Liver (tissue), 9 donors: ENCODE results near the gene DIP2C. TPM values are rescaled to one million over a fixed set of nuclear protein-coding genes. Genes with fewer than 3 reads are reported as not detected.

Experiments
- DNase-seq: peaks from one replicate; pipeline ENCODE4 v3.0.0-alpha.2; 2017; ENCODE audit warnings: low spot score
- H3K27ac ChIP-seq, 2 donors: one replicate each; pipeline ENCODE4 v1.7.0; 2013; ENCODE audit warnings: inconsistent platforms in 2 of 2, low read length in 2 of 2, control low read depth in 1 of 2, low read depth in 1 of 2, mild to moderate bottlenecking in 1 of 2
- H3K27me3 ChIP-seq, 4 donors: one replicate each; pipeline versions ENCODE4 v1.6.1 to v1.7.0; 2013; ENCODE audit warnings: low read length in 3 of 4, inconsistent platforms in 1 of 4, mild to moderate bottlenecking in 1 of 4, moderate library complexity in 1 of 4; ENCODE audit not compliant: control insufficient read depth in 4 of 4, insufficient read depth in 4 of 4
- H3K36me3 ChIP-seq, 4 donors: one replicate each; pipeline versions ENCODE4 v1.6.1 to v1.7.0; 2013; ENCODE audit warnings: low read length in 3 of 4, mild to moderate bottlenecking in 3 of 4, low read depth in 1 of 4, moderate library complexity in 1 of 4; ENCODE audit not compliant: control insufficient read depth in 4 of 4, insufficient read depth in 3 of 4
- H3K4me1 ChIP-seq, 4 donors: one replicate each; pipeline versions ENCODE4 v1.6.1 to v1.7.0; 2013; ENCODE audit warnings: low read length in 3 of 4, mild to moderate bottlenecking in 3 of 4, moderate library complexity in 1 of 4; ENCODE audit not compliant: control insufficient read depth in 4 of 4, insufficient read depth in 4 of 4
- H3K4me3 ChIP-seq, 3 donors: one replicate each; pipeline versions ENCODE4 v1.6.1 to v1.7.0; 2013; ENCODE audit warnings: low read length in 3 of 3, control low read depth in 1 of 3, low read depth in 1 of 3, mild to moderate bottlenecking in 1 of 3
- H3K9ac ChIP-seq, 2 donors: one replicate each; pipeline ENCODE4 v1.7.0; 2013; ENCODE audit warnings: low read length in 2 of 2, mild to moderate bottlenecking in 2 of 2, moderate library complexity in 2 of 2, control low read depth in 1 of 2, low read depth in 1 of 2
- H3K9me3 ChIP-seq, 4 donors: one replicate each; pipeline versions ENCODE4 v1.6.1 to v1.7.0; 2013; ENCODE audit warnings: low read length in 3 of 4; ENCODE audit not compliant: control insufficient read depth in 4 of 4
- EGR1 ChIP-seq, 2 donors: IDR thresholded peaks; 2 replicates each; pipeline ENCODE4 v1.6.1; 2016 to 2018; ENCODE audit warnings: antibody characterized with exemption in 2 of 2, low read depth in 2 of 2
- FOXA2 ChIP-seq: IDR thresholded peaks from 2 replicates; pipeline ENCODE4 v1.6.1; 2016; ENCODE audit warnings: antibody characterized with exemption
- HNF4A ChIP-seq, 2 donors: conservative IDR thresholded peaks; 2 replicates each; pipeline ENCODE4 v1.6.1; 2016; ENCODE audit warnings: antibody characterized with exemption in 2 of 2, mild to moderate bottlenecking in 2 of 2
- HNF4G ChIP-seq: IDR thresholded peaks from 2 replicates; pipeline ENCODE4 v1.6.1; 2016; ENCODE audit warnings: antibody characterized with exemption
- JUND ChIP-seq, 2 donors: IDR thresholded peaks; 2 replicates each; pipeline ENCODE4 v1.6.1; 2016; ENCODE audit warnings: antibody characterized with exemption in 2 of 2
- NR2F2 ChIP-seq: IDR thresholded peaks from 2 replicates; pipeline ENCODE4 v1.6.1; 2016; ENCODE audit warnings: antibody characterized with exemption
- RAD21 ChIP-seq, 2 donors: IDR thresholded peaks; 2 replicates each; pipeline ENCODE4 v1.6.1; 2016; ENCODE audit warnings: antibody characterized with exemption in 2 of 2, mild to moderate bottlenecking in 2 of 2
- RXRA ChIP-seq, 2 donors: IDR thresholded peaks; 2 replicates each; pipeline ENCODE4 v1.6.1; 2017 to 2018; ENCODE audit warnings: antibody characterized with exemption in 2 of 2, mild to moderate bottlenecking in 1 of 2
- SP1 ChIP-seq: IDR thresholded peaks from 2 replicates; pipeline ENCODE4 v1.6.1; 2018; ENCODE audit warnings: antibody characterized with exemption, mild to moderate bottlenecking
- TAF1 ChIP-seq: conservative IDR thresholded peaks from 2 replicates; pipeline ENCODE4 v1.6.1; 2016; ENCODE audit warnings: antibody characterized with exemption, mild to moderate bottlenecking
- YY1 ChIP-seq: IDR thresholded peaks from 2 replicates; pipeline ENCODE4 v1.6.1; 2016; ENCODE audit warnings: antibody characterized with exemption, mild to moderate bottlenecking
- WGBS: extraction: QIAGEN DNeasy Blood & Tissue Kit; methylation state at CpG from one replicate; pipeline ENCODE4 v1.1.7; 2013; 5-methylcytosine and 5-hydroxymethylcytosine counted together
- polyA plus RNA-seq, 2 donors: library from polyadenylated mRNA; stranded (reverse) in 1 of 2; unstranded in 1 of 2; fragments of 200-250 nt in 1 of 2; fragments of >200 nt in 1 of 2; fragmentation: Nextera tagmentation in 1 of 2; extraction: Ambion mirVana in 1 of 2; gene quantifications; one replicate each; pipeline versions ENCODE4 v1.2.1 to v1.2.3, GENCODE V29; 2013 to 2015
- total RNA-seq, 2 donors: library from RNA; depleted of rRNA; stranded (reverse); fragments of >200 nt; gene quantifications; one replicate each; pipeline ENCODE4 v1.2.3, GENCODE V29; 2014
- TF ChIP-seq, protein P1 (sequence below): IDR thresholded peaks from 2 replicates; pipeline ENCODE4 v1.6.1; 2016; ENCODE audit warnings: antibody characterized with exemption
- TF ChIP-seq, protein P2 (sequence below): IDR thresholded peaks from 2 replicates; pipeline ENCODE4 v1.6.1; 2016; ENCODE audit warnings: antibody characterized with exemption
- TF ChIP-seq, protein P3 (sequence below): IDR thresholded peaks from 2 replicates; pipeline ENCODE4 v1.6.1; 2016; ENCODE audit warnings: antibody characterized with exemption
- TF ChIP-seq, protein P4 (sequence below): fragments of 150-350 bp; IDR thresholded peaks from 2 replicates; pipeline ENCODE4 v1.5.1; 2017; ENCODE audit warnings: improper control_type of control experiment, low read depth, low read length; ENCODE audit not compliant: missing input control
- TF ChIP-seq, protein P5 (sequence below): IDR thresholded peaks from 2 replicates; pipeline ENCODE4 v1.6.1; 2016; ENCODE audit warnings: antibody characterized with exemption, mild to moderate bottlenecking
- donor health status: healthy.
- donor health status: healthy.
- donor health status: healthy.
- donor health status: healthy.
- donor health status: healthy.

The DIP2C gene
- total and polyA plus RNA-seq, 4 donors: 4.2 to 12.2 (median 5.7) TPM

DNA sequence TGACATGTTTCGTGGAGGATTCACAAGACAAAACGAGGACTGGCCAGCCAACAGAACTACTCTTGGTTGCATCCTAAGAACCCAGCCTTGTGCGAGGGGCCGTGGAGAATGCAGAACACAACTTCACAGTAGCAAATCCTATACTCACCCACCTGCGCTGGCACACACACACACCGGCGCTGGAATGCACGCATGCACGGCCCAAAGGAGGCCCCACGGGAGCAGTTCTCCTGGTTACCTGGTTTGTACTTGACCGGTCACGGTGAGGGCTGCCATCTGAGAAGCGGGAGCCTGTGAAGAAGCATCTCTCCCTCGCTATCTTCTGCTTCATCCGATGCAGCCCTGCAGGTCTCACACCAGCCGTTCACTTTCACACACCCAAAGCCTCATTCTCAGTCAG is 416.4 kb downstream of the DIP2C start:
- Histone ChIP-seq H3K9ac (no peak overlapping the region), H3K4me1 (no peaks in the 10 kb centered on the region), H3K9me3 (no peaks in the 10 kb centered on the region), H3K27ac (no peak overlapping the region), H3K27me3 (no peaks in the 10 kb centered on the region), H3K4me3 (no peak overlapping the region), H3K36me3 (peaks cover 2 to 24% (median 13%) of the 10 kb centered on the region in 4 donors)
- WGBS: 97% methylated on average over 16 of the region's 16 CpGs
- TF ChIP-seq RAD21 (IDR thresholded peaks at IDR 0.05) (no peak), EGR1 (IDR thresholded peaks at IDR 0.05; ENCODE audit: low read depth in 2 of 2) (no peak), HNF4G (no peak), YY1 (no peak), RXRA (IDR thresholded peaks at IDR 0.05) (no peak), HNF4A (conservative IDR thresholded peaks at IDR 0.05) (no peak), NR2F2 (no peak), JUND (IDR thresholded peaks at IDR 0.05) (no peak)
- TF ChIP-seq, protein P1, sequence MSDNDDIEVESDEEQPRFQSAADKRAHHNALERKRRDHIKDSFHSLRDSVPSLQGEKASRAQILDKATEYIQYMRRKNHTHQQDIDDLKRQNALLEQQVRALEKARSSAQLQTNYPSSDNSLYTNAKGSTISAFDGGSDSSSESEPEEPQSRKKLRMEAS: no peak
- DNase-seq: no peak

DNA sequence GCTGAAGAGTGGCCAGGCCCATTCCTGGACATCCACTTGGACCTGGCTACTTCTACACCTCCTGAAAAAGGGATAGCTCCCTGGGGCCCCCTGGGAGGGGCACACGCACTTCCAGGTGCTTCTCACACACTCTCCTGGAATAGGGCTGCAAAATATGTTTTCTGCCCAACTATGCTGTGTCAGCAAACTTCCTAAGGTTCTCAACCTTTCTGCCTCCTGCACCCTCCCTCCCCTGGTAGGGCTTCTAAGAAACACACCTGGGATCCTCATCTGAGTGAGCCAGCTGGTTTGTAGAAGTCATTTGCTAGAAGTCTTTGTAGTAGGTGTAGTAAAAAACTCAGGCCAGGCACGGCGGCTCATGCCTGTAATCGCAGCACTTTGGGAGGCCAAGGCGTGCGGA is 417.7 kb downstream of the DIP2C start:
- no peak overlapping the region for H3K4me3 ChIP-seq
- WGBS: 99% methylated on average over 6 of the region's 6 CpGs
- H3K36me3 ChIP-seq: peaks cover 0 to 11% (median 5%) of the 10 kb centered on the region in 4 donors
- no peak for DNase-seq
- no peaks in the 10 kb centered on the region for H3K4me1 ChIP-seq
- TF ChIP-seq FOXA2: no peak
- TF ChIP-seq HNF4G: no peak
- no peak for TF ChIP-seq RAD21 (IDR thresholded peaks at IDR 0.05)
- TF ChIP-seq, protein P2, sequence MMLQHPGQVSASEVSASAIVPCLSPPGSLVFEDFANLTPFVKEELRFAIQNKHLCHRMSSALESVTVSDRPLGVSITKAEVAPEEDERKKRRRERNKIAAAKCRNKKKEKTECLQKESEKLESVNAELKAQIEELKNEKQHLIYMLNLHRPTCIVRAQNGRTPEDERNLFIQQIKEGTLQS: no peak
- no peak for TF ChIP-seq TAF1
- no peak for TF ChIP-seq HNF4A (conservative IDR thresholded peaks at IDR 0.05)
- TF ChIP-seq RXRA (IDR thresholded peaks at IDR 0.05): no peak
- TF ChIP-seq JUND (IDR thresholded peaks at IDR 0.05): no peak
- TF ChIP-seq EGR1 (IDR thresholded peaks at IDR 0.05; ENCODE audit: low read depth in 2 of 2): no peak
- TF ChIP-seq, protein P3, sequence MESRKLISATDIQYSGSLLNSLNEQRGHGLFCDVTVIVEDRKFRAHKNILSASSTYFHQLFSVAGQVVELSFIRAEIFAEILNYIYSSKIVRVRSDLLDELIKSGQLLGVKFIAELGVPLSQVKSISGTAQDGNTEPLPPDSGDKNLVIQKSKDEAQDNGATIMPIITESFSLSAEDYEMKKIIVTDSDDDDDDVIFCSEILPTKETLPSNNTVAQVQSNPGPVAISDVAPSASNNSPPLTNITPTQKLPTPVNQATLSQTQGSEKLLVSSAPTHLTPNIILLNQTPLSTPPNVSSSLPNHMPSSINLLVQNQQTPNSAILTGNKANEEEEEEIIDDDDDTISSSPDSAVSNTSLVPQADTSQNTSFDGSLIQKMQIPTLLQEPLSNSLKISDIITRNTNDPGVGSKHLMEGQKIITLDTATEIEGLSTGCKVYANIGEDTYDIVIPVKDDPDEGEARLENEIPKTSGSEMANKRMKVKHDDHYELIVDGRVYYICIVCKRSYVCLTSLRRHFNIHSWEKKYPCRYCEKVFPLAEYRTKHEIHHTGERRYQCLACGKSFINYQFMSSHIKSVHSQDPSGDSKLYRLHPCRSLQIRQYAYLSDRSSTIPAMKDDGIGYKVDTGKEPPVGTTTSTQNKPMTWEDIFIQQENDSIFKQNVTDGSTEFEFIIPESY: no peak
- TF ChIP-seq, protein P4, sequence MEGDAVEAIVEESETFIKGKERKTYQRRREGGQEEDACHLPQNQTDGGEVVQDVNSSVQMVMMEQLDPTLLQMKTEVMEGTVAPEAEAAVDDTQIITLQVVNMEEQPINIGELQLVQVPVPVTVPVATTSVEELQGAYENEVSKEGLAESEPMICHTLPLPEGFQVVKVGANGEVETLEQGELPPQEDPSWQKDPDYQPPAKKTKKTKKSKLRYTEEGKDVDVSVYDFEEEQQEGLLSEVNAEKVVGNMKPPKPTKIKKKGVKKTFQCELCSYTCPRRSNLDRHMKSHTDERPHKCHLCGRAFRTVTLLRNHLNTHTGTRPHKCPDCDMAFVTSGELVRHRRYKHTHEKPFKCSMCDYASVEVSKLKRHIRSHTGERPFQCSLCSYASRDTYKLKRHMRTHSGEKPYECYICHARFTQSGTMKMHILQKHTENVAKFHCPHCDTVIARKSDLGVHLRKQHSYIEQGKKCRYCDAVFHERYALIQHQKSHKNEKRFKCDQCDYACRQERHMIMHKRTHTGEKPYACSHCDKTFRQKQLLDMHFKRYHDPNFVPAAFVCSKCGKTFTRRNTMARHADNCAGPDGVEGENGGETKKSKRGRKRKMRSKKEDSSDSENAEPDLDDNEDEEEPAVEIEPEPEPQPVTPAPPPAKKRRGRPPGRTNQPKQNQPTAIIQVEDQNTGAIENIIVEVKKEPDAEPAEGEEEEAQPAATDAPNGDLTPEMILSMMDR: no peak
- TF ChIP-seq SP1: no peak
- TF ChIP-seq, protein P5, sequence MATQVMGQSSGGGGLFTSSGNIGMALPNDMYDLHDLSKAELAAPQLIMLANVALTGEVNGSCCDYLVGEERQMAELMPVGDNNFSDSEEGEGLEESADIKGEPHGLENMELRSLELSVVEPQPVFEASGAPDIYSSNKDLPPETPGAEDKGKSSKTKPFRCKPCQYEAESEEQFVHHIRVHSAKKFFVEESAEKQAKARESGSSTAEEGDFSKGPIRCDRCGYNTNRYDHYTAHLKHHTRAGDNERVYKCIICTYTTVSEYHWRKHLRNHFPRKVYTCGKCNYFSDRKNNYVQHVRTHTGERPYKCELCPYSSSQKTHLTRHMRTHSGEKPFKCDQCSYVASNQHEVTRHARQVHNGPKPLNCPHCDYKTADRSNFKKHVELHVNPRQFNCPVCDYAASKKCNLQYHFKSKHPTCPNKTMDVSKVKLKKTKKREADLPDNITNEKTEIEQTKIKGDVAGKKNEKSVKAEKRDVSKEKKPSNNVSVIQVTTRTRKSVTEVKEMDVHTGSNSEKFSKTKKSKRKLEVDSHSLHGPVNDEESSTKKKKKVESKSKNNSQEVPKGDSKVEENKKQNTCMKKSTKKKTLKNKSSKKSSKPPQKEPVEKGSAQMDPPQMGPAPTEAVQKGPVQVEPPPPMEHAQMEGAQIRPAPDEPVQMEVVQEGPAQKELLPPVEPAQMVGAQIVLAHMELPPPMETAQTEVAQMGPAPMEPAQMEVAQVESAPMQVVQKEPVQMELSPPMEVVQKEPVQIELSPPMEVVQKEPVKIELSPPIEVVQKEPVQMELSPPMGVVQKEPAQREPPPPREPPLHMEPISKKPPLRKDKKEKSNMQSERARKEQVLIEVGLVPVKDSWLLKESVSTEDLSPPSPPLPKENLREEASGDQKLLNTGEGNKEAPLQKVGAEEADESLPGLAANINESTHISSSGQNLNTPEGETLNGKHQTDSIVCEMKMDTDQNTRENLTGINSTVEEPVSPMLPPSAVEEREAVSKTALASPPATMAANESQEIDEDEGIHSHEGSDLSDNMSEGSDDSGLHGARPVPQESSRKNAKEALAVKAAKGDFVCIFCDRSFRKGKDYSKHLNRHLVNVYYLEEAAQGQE: no peak
- H3K9ac ChIP-seq: no peak overlapping the region
- H3K27ac ChIP-seq: no peak overlapping the region
- no peaks in the 10 kb centered on the region for H3K27me3 ChIP-seq
- no peaks in the 10 kb centered on the region for H3K9me3 ChIP-seq
